ENCODE measurements around the gene FSIP1. TPM values are rescaled to one million over a fixed set of nuclear protein-coding genes. Genes with fewer than 3 reads are reported as not detected.
"Not testable (repeated sequence)": the region's sequence is repeated elsewhere in the genome, so short reads cannot be mapped to it uniquely, and the experiment has no call there.

Gene FSIP1
- 0.49 TPM for polyA plus RNA-seq (2013, experiment 1 of 2; ENCODE audit: insufficient read length)
- polyA plus RNA-seq (2013, experiment 2 of 2; ENCODE audit: insufficient read length) = 0.69 TPM

DNA sequence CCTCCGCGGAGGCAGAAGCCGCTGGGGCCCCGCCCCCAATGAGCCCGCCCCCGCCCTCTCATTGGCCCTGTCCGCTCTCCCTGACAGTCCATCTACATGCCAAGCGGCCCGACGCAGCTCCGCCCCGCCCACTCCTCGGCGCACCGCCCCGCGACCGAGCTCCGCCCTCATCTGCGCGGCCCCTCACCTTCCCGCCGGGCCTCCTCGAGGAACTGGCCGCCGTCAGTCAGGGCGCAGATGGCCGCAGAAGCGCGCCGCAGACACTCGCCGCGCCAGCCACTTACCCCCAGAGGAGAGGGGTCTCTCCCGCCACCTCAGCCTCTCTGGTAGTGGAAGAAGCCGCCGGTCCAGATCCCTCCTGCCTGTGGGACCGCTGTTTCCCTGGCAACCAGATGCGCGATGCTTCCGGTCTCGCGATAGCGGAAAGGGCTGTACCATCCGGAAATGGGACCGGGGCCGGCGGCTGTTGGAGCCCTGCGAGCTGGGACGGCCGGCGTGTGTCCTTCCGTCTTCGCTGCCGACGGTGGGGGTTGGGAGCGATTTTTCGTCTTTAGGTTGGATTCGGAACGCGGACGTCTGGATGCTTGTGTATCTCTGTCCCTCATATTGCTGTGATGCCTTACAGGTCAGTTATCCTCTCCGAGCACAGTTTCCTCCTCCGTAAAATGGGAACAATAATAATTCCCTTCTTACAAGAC lies at the start of gene FSIP1:
FSIP1 (minus strand) TSS at position 401 of the 698 bp plus-strand sequence. CDS start 6,317 bp downstream, outside the sequence.
- peak; percentile 97 for DNase-seq

DNA sequence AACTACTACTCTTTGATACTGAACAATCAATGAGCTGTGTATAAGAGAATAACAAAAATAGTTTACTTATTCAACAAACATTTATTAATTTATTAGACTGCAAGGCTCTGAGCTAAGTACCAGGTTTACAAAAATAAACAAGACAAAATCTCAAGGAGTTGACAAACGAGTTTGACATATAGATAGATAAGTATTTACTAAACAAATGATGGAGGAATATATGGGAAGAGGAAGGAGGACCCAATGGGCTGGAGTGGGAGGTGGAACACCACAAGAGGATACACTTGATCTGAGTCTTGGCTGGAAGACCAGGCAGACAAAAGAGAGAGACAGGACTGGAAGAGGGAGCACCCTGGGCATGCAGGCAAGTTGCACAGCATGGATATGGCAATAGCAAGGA lies 47.5 kb upstream of the FSIP1 start:
- no peak for DNase-seq

DNA sequence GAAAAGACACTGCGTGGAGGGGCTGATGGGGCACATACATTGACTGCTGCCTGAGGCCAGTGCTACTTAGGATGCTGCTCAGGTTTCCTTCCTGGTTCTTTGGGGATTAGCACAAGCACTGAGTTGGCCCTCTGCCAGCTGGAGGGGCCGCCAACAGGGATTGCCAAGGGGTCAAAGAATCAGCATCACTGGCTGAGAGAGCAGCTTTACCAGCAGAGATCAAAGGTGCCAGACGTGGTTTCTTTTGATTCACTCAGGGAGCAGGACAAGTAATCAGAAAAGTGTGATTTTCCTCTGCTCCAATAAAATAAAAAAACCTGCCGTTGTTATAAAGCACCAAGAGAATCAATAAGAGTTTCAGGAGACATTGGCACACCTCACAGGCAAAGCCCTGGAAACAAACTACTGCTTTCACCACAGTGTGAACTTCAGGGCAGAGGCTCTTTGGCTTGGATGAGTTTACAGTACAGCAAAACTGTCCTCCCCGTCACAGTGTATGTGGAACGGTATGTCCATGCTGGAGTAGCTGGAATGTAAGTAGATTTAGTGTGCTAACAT lies 45.8 kb upstream of the FSIP1 start:
- DNase-seq = peak; percentile 50

DNA sequence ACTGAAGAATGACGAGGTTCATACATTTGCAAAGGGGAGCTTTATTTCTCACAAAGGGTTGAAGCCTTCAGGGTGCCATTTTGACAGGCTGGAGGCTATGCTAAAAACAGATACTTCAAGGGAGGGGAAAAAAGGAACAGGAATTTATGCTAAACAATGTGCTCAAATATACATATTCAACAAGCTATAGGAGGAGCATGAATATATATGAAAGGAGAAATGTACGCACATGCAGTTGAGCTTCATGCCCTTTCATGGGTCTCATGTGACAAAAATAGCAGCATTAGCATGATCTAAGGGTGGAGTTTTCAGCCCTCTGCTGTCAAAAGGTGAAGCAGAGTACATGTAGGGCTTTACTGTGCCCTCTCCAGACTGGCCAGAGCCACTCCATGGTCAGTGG lies 44.3 kb upstream of the FSIP1 start:
- no peak for DNase-seq

DNA sequence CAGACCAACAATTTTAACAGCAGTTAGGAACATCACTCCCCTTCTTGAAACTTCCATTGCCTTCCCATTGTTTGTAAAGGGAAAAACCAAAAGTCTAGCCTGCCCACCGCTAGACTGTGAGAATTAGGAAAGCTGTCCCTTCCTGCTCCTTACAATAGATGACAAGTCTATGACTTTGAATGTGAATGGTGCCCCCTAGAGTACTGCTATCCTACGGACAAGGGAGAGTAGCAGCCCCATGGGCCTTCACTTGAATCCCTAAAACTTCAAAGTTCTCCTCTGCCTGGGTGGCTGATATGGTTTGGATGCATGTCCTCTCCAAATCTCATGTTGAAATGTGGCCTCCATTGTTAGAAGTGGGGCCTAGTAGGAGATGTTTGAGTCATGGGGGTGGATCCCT lies 41.0 kb upstream of the FSIP1 start:
- no peak for DNase-seq

DNA sequence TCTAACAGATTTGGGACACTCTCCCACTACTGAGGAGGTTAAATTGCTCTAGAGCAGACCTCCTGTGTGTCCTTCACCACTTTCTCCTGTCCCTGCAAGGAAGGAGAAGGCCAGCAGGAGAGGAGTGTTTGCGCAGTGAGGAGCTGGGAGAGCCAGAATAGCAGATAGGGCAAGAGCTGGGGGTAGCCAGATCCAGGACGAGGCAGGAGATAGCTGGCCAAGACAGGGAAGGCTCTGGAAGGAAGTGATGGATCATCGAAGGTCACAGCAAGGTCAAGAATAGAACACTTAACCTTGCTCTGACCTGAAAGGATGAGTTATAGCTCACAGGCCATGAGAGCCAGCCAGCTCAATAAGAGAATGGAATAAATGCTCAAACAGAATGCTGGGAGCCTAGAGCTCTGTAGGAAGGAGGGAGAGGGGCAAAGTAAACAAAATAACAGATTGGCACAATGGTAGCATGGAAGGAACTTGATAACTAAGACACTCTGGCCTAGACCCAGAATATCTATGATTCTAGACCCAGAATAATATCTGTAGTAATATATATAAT lies 37.5 kb upstream of the FSIP1 start:
- no peak for DNase-seq

DNA sequence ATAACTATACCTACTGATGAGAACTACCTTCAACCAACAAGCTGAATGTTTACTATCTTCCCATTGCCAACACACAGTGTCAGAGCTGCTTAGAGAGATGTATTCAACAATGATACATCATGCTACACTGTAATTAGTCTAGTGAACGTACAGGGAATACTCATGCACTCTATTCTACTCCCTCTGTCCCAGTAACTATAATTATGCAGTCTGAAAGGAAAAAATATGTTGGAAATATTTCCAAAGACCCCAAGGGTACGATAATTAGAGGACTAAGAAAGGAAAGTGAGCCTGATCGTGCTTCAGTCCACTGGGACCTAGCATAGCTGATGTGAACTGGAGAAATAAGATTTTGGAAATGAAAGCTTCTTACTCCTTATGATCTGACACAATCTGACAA lies 36.9 kb upstream of the FSIP1 start:
- no peak for DNase-seq

DNA sequence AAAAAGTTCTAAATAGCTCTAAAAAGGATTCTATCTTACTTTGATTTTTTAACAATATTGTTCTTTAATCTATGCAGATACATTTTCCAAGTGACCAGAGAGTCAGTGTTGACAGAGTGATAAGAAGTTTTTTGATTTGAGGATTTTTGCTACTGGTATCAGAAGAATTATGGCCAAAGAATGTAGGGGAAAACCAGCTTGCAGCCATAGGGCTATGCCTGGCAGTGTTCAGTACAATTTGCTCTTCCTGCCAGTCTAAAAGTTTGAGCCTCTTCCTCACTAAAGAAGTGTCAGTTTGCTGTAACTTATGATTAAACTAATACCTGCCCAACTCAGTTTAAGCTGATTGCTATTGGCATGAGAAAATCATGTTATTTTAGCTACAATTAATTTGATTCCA lies 35.3 kb upstream of the FSIP1 start:
- no peak for DNase-seq

DNA sequence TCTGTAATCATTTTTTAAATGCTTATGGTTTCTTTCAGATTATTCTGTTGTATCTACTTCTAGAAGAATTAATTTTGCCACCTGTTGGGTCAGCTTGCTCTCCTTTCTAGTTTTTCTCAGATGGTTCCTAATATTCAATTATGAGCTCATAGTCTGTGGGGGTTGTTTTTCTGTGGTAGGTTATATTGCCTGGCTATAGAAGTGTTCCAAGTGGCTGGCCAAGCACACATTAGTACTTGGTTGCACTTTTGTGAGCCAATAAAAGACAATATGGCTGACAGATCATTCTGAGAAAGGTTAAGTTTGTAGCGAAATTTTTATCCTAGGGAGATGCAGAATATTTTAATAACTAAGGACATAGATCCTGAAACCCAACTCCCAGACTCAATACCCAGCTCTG lies 31.8 kb upstream of the FSIP1 start:
- no peak for DNase-seq

DNA sequence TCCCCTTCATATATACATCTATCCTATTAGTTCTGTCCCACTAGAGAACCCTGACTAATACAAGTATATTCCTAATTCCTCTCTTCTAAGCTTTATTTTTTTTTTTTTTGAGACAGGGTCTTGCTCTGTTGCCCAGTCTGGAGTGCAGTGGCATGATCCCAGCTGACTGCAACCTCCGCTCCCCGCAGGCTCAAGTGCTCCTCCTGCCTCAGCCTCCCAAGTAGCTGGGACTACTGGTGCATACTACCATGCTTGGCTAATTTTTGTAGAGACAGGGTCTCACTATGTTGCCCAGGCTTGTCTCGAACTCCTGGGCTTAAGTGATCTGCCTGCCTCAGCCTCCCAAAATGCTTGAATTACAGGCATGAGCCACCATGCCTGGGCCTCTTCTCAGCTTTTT lies 30.0 kb upstream of the FSIP1 start:
- DNase-seq = not testable (repeated sequence)

DNA sequence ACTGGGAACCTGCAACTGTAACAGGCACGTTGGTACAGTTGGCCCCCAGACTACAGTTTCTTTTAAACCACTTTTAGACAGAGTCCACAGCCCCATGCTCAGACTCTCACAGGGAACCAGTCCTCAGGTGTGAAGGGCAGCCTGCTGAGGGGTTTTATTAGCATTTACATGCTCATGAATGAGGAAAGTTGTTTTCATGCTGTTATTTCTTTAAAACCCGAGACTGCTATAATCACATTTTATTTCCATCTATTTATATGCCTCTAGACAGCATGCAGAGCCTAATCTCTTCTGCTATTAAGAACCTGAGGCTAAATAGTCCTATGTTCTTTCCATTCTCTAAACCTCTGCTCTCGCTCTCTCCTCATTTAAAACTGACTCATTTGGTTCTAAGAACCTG lies 26.3 kb upstream of the FSIP1 start:
- no peak for DNase-seq

DNA sequence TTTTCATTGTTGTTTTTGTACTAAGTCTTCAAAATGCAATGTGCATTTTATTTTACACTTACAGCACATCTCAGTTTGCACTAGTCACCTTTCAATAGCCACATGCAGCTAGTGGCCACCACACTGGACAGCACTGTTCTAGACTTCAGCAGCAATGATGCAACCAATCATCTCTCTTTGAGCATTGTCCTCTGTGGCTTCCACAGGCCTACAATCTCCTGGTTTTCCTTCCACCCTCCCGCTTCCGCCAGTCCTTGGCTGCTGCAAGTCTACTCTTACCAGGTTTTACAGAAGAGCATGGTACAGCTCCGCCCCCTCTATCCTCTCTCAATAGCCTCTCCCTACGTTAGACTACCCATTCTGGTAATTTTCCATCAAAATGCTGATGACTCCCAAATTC lies 25.1 kb upstream of the FSIP1 start:
- DNase-seq = no peak

DNA sequence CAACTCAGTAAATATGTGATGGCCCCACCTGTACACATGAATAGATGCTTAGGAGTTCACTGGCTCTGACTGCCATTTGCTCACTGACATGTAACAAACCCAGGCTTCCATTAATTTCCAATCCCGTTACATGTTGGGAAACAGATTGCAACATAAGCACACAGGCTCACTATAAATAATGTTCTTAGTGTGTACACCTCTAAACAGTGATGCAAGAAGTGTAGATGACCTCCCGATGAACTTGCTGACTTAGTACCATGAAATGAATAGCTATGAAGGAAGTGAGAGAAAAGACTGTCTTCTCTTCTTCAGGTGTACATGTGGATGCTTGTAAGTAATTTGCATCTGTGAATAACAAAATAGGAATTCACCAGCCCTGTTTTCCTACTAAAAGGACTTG lies 21.4 kb upstream of the FSIP1 start:
- no peak for DNase-seq

DNA sequence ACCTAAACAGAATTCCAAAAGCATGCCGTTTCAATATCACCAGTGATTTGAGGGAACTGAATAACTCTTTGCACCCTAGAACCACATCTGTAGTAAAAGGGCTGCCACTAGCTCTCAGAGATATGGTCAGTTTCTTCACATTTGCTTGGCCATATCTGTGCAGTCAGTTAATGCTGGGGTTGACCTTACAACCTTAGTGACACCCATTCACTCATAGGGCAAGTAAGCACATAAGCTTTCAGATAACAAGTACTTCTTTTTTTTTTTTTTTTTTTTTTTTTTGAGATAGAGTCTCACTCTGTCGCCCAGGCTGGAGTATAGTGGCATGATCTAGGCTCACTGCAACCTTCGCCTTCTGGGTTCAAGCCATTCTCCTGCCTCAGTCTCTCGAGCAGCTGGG lies 20.4 kb upstream of the FSIP1 start:
- DNase-seq = no peak

DNA sequence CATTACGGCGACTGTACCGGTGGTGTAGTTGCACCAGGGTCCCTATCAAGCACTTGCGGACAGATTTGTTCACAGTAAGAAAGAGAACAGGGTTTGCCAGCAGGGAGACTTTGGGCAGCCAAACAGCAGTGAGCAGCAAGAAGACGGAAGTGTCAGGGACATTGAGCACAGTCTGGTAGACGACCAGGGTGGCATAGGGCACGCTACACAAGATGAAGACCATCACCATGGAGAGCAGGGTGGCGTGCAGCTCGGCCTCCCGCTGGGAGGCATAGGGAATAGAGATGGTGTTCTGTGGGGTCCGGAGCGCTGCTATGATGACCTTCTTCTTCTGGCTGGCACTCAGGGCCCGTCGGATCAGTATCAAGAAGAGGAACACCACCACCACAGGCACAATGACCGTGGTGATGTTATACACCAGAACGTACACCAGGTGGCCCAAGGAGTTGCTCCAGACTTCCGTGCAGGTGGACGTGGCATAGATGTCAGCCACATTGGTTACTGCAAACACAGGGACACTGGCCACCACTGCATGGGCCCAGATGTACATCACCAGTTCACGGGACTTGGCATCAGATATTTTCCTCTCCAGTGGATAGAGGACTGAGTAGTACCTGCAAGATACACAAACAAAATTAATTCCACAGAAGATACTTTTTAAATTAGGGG lies 19.1 kb upstream of the FSIP1 start:
- DNase-seq = no peak

DNA sequence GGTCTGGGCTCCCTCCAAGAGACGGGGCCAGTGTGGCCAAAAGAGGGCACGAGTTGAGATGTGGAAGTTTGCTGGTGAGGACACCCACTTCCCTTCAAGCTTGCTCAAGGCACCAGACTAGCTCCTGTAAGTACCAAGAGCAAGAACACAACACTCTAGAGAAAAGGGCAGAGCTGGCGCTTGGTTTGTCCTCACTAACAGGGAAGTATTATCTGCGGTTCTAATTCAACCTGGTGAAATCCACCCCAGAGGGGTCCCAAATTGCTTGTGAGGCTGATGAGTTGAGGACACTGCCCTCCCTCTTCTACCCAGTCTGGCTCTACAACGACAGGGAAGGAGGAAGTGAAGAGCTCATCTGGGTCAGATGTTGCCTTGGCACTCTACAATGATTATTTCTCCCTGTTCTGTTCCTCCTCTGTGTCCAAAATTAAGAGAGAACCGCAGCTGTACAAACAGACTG lies 16.9 kb upstream of the FSIP1 start:
- DNase-seq = no peak

DNA sequence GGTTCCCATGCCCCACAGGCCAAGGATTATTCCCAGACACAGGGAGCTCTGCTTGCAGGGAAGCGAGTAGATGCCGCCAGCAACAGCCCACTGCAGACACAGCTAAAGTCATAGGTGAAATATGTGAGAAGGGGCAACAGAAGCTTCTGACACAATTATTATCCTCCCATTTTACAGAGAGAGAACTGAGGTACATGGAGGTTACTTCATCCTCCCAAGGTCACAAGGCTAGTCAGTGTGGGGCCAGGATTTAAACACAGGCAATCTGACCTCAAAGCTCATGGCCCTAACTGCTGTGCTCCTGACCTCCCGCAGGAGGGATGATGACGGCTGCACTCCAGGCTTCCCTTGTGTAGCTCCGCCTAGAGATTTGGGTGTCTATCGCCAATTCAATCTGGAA lies 15.7 kb upstream of the FSIP1 start:
- DNase-seq = no peak

DNA sequence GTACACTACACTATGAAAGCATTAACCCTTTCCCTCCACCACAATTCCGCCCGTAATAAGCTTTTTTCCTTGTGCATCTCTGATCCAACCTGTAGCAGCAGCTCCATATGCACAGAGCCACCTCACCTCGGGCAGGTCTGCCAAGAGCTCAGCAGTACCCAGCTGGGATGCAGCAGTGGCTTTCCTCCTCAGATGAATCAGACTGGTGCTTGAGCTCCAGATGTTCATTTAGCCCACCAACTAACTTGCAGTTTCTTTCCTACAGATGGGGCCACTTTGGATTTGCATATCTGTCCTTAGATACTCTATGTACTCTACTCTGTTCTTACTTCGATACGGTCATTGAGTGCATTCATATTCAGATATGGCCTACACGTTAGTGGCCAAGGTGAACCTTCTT lies 14.8 kb upstream of the FSIP1 start:
- no peak for DNase-seq

DNA sequence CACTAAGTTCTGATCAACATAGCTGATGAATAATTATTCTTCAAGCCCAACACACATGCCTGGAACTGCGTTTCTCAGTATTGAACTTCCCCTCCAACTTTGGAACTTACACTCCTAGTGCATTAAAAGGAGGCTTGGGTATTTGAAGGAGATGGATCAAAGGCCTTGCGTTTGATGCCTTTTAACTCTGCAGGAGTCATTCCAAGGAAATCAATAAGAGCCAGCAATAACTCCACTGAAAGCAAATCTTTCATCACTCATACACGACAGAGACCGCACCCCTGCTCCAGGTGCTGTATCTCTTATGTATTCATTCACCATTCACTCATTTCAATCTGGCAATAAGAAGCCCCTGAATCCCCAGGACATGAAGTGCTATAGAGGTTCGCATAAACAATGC lies 14.0 kb upstream of the FSIP1 start:
- DNase-seq = no peak

DNA sequence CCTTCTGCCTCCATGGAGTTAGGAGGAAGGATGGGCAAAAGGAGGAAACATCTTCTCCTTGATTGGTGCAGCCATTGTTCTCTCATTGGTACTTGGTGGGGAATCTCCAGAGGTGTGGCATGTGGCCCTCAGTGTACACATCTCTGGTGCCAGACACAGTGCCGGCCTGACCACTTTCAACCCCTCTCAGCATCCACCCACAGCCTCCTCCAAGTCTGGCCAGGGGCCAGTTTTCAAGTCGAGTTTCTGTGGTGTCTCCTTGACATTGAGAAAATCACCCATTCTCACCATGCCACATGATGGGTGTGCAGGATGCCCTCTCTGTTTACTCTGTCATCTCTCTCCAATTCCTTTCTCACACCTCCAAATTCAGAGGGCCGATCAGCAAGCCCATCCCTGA lies 12.8 kb upstream of the FSIP1 start:
- DNase-seq = no peak

DNA sequence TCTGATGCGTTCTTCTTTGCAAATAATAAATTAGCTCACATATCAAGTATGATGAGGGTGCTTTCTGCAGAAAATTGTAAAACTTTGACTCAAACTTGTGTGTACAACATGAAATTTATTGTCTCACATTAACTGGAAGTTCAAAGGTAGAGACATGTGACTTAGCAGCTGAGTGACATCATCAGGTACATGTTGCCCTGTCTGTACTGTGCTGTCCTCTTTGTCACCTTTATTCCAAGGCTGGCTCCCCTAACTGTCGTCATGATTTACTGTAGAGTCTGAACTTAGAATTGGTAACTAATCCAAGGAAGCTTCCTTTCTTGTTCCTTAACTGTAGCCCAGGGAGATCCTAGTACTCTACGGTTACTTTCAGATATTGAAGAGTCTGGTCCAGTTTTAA lies 12.3 kb upstream of the FSIP1 start:
- no peak for DNase-seq

DNA sequence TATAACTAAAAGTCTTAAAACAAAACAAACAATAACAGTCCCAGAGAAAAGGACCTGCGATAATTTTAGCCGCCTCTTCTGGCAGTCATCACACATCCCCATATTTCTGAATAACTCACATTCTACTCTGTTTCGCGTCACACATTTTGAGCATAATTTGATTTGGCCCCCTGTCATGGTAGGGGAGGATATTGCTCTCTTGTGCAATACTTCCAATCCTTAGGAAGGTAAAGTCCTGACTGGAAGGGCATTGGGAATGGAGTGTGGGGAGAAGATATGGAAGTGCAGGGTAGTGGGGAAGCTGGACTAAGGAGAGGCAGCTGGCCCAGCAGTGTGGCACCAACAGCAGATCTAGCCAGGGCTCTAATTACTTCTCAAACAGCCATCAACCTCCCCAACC lies 11.3 kb upstream of the FSIP1 start:
- no peak for DNase-seq

DNA sequence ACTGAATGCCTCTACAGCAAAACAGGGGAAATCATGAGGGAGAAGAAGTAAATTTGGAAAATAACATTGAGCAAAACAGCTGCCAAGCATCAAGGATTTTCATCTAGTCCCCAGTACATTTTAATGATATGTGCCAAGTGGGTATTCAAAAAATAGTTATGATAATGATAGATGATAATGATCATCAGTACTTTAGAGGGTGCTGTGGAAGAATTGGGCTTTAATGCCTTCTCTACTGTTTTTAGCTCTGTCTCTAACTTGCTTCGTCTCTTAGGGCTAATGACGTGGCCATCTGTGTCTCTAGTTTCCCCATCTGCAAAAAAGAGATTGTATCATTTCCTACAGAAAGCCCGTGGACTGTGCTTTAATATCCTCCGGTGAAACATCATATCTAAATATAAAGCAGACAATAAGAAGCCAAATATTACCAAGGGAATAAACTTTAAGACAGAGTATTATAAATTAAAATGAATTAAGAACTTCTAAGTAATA lies 10.2 kb upstream of the FSIP1 start:
- no peak for DNase-seq
